NCI-H128 (cell line): ENCODE measurements around the gene CRY2.

Experiments used
- DNase-seq: peaks from one replicate; lab custom pipeline; 2025; ENCODE audit not compliant: unreplicated experiment; lab: John Stamatoyannopoulos, UW

Gene CRY2

GRCh38 chr11:45917286-45917622, 70.0 kb downstream of the CRY2 start:
- DNase-seq: no peak

GRCh38 chr11:45917623-45918330, 70.5 kb downstream of the CRY2 start, which contains the start of gene PEX16:
Gene PEX16 (minus strand): TSS chr11:45917877. CDS start chr11:45917811, 66 bp downstream.
- peak; percentile 92 for DNase-seq

GRCh38 chr11:45918331-45918941, 71.2 kb downstream of the CRY2 start:
- DNase-seq: peak; percentile 49

- no peak for DNase-seq
These were observed 71.8 kb downstream of the CRY2 start for GRCh38 chr11:45918962-45919675.

- no peak for DNase-seq
These were observed 72.7 kb downstream of the CRY2 start for GRCh38 chr11:45919806-45920530.

- no peak for DNase-seq
These were observed 73.5 kb downstream of the CRY2 start for GRCh38 chr11:45920531-45921477.

GRCh38 chr11:45921561-45922424, 74.5 kb downstream of the CRY2 start:
- peak; percentile 59 for DNase-seq

GRCh38 chr11:45922425-45923082, 75.3 kb downstream of the CRY2 start, which contains the start of gene LARGE2:
Gene LARGE2 (plus strand): TSS chr11:45922656. CDS start chr11:45922883, 227 bp downstream.
- peak; percentile 40 for DNase-seq

- DNase-seq: no peak
These were observed 77.0 kb downstream of the CRY2 start for GRCh38 chr11:45924036-45924915.

- DNase-seq: no peak
These were observed 77.7 kb downstream of the CRY2 start for GRCh38 chr11:45924927-45925326.

- DNase-seq: no peak
These were observed 78.3 kb downstream of the CRY2 start for GRCh38 chr11:45925550-45925949.

- DNase-seq: no peak
These were observed 78.7 kb downstream of the CRY2 start for GRCh38 chr11:45926001-45926401.

- no peak for DNase-seq
These were observed 79.5 kb downstream of the CRY2 start for GRCh38 chr11:45926536-45927331.

- DNase-seq: no peak
These were observed 80.0 kb downstream of the CRY2 start for GRCh38 chr11:45927332-45927683.

- DNase-seq: no peak
These were observed 80.6 kb downstream of the CRY2 start for GRCh38 chr11:45927684-45928413.

- DNase-seq: no peak
These were observed 81.4 kb downstream of the CRY2 start for GRCh38 chr11:45928535-45929215.
